CD4-positive, alpha-beta T cell treated with Interleukin-10 for 1 hour (primary cell): ENCODE measurements around the gene UAP1L1.

Source experiments
- DNase-seq: peaks from one replicate; pipeline ENCODE4 v3.0.0-alpha.2; 2020

UAP1L1 gene

GRCh38 chr9:137103206-137103999, 26.1 kb downstream of the UAP1L1 start:
- DNase-seq = no peak

DNA sequence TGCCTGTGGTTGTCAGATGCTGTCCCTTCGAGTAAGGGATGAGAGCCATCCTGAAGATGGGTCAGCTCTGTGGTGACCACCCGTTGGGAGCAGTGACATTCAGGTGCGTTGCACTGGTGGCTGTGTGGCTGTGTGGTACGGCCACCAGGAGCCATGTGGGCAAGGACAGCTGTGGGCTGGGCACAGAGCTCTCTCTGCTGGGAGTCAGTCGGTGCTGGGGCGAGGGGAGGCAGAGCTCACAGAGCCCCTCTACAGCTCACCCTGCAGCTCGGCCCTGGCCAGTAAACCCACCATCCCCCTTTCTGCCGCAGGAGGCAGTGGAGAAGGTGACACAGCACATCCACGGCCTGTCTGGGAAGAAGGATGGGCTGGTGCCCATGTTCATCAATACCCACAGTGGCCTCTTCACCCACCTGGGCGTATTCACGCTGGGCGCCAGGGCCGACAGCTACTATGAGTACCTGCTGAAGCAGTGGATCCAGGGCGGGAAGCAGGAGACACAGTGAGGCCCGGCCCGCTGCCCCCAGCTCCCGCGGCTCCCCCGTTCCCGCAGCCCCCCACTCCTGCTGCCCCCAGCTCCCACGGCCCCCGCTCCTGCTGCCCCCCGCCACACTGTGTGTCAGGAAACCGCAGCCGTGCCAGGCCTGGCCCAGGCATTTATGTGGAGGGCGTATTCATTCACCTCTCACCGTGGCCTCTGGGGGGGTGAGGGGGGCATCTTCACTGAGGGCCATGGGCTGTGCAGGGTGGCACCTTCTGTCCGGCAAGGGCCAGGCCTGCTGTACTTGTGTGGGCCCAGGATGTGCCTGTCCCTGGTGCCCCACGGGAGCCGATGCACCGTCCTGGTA, 28.7 kb downstream of the UAP1L1 start:
- no peak for DNase-seq

GRCh38 chr9:137106662-137107250, 29.4 kb downstream of the UAP1L1 start:
- DNase-seq = no peak

DNA sequence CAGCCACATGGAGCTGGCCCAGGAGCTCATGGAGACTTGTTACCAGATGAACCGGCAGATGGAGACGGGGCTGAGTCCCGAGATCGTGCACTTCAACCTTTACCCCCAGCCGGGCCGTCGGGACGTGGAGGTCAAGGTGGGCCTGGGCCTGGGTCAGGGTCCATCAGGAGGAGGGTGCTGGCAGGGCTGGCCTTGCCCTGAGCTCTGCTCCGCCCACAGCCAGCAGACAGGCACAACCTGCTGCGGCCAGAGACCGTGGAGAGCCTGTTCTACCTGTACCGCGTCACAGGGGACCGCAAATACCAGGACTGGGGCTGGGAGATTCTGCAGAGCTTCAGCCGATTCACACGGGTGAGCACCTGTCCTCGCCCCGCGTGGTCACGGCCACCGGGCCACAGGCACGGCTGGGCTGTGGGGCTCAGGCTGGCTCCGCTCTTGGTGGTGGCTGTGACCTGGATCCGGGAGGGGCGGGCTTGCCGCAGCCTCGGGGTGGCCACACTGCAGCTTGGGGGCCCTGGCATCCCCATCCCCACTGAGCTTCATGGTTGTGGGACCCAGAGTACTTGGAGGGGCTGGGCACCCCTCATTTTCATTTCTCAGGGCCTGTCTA, 30.1 kb downstream of the UAP1L1 start:
- DNase-seq = no peak

GRCh38 chr9:137107982-137108381, 30.7 kb downstream of the UAP1L1 start:
- no peak for DNase-seq

DNA sequence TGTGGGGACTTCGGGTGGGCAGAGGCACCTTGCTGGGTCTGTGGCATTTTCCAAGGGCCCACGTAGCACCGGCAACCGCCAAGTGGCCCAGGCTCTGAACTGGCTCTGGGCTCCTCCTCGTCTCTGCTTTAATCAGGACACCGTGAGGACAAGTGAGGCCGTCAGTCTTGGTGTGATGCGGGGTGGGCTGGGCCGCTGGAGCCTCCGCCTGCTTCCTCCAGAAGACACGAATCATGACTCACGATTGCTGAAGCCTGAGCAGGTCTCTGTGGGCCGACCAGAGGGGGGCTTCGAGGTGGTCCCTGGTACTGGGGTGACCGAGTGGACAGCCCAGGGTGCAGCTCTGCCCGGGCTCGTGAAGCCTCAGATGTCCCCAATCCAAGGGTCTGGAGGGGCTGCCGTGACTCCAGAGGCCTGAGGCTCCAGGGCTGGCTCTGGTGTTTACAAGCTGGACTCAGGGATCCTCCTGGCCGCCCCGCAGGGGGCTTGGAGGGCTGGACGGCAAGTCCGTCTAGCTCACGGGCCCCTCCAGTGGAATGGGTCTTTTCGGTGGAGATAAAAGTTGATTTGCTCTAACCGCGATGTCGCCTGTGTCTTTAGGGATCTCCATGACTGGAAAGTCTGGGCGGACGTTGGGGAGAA, 31.4 kb downstream of the UAP1L1 start:
- DNase-seq = no peak

GRCh38 chr9:137109250-137110146, 32.2 kb downstream of the UAP1L1 start:
- no peak for DNase-seq

- no peak for DNase-seq
These were observed 33.0 kb downstream of the UAP1L1 start for GRCh38 chr9:137110147-137110910.

DNA sequence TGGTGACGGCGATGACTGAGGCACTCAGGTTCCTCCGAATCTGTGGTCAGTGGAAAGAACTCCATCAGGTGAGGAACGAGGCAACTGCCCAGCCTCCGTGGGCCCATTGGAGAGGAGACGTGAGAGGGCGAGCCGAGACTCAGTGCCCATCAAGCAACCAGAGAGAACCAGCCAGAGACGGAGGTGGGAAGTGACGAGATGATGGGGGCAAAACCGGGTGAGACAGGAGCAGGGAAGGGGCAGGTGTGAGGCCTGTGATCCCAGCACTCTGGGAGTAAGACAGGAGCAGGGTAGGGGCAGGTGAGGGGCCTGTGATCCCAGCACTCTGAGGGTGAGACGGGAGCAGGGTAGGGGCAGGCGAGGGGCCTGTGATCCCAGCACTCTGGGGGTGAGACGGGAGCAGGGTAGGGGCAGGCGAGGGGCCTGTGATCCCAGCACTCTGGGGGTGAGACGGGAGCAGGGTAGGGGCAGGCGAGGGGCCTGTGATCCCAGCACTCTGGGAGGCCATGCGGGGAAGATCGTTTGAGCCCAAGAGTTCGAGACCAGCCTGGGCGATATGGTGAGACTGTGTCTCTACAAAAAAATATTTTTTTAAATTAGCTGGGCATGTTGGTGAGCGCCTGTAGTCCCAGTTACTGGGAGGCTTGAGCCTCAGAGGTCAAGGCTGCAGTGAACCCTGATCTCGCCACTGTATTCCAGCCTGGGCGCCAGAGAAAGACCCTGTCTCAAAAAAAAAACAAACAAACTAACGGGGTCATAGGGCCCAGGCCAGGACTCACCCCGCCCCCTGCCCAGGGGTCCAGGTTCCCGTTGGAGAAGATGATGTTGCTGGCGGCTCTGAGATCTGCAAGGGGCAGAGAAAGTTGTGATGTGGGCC, 33.8 kb downstream of the UAP1L1 start:
- no peak for DNase-seq

DNA sequence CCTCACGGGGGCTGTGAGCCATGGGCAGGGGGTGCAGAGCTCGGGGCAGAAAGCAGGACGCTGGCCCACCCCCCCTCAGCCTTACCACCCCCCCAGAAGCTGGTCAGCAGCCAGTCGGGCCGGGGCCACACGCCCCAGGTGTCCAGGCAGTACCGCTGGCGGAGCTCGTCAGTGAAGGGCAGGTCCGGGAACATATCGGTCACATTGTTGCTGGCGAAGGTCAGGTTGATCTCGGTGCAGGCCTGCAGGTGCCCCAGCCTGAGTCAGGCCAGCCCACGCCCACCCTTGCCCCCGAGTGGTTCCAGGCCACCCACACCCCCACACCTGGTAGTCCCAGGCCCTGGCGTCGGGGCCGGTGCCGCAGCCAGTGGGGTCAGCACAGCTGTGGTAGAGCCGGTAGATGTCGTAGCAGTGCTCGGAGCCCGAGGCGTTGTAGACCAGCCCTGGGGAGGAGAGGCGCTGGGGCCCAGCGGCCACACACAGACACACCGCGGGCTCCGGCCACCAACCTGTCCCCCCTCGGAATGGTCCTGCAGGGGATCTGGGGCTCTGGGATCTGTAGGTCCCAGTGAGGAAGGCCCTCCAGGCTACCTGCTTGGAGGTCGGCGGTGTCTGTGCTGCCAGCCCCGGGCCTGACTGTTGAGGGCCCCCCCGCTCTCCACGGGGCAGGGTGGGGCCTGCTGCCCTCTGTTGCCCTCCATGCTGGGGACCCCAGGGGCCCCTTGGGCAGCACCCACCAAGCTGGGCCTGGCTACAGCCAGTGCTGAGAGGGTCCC, 34.7 kb downstream of the UAP1L1 start:
- no peak for DNase-seq

GRCh38 chr9:137112564-137113384, 35.5 kb downstream of the UAP1L1 start:
- DNase-seq = no peak

DNA sequence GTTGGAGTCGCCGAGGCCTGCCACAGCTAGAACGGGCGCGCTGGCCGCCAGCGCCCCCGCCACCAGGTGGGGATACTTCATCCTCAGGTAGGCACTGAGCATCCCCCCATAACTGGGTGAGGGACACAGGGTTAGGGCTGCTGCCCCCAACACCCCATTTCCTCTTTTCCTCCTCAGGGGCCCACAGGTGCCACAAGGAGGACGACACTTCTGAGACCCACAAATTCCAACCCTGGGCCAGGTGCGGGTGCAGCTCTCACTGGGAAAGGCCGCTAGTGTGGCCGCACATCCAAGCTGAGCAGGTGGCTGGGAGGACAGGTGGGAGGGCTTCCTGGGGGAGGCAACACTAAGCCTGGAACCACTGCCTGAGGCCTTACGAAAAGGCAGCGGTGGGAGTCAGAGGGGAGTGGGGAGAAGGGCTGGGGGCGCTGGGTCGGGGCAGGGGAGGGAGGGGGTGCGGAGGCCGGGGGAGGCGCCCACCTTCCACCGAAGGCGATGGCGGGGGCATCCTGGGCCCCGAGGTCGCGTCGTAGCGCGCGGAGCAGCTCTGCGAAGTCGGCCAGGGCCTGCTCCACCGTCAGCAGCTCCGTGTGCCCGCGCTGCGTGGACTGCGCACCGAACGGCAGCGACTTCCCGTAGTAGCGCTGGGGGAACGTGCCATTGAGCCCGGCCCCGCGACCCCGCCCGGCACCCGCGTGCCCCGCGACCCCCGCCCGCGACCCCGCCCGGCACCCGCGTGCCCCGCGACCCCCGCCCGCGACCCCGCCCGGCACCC, 36.3 kb downstream of the UAP1L1 start:
- DNase-seq = peak; percentile 36

DNA sequence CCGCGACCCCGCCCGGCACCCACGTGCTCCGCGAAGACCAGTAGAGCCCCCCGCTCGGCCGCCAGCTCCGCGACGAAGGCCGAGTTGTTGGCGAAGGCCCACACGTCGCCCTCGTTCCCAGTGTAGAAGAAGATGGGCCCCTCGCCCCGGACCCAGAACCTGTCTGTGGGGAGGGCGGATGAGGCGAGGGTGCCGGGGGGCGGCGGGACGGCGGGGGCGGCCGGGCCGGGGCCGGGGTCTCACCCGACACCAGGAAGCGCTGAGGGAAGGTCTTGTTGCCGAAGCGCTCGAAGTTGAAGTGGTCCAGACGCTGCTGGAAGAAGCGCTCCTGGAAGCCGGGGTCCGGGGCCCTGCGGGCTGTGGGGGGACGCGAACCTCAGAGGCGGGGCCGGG, 36.9 kb downstream of the UAP1L1 start:
- DNase-seq = no peak

- DNase-seq = peak; percentile 80
These were observed 37.5 kb downstream of the UAP1L1 start, which contains the start of gene DPP7 for GRCh38 chr9:137114613-137115393. Gene DPP7 (minus strand): TSS chr9:137114733. CDS start chr9:137114713, 20 bp downstream.

DNA sequence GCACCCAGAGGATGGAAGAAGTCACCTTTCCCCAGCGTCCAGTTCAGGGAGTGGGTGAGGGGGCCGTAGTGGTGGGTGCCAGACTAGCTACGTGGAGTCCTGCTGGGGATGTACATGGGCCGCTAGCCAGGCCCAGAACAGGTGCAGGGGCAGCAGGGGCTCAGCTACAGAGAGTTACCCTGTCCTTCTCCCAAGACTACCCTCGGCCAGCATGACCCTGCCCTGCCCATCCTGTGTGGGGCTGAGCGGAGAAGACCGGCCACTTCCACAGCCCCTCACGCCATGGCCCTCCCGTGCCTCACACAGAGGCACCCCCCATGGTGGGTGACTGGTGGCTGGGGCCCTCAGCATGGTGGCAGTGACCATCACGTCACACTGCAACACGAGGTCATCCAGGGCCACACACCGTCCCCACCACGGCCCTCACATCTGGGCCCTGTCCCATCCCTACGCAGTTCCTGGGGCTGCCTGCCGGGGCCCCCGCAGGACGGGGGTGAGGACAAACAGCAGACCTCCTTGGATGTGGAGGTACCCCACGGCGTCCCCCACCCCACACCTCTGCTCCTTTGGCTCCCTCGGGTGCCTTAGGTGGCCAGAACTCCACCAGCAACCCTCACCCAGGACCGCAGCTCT, 38.2 kb downstream of the UAP1L1 start:
- no peak for DNase-seq

GRCh38 chr9:137116027-137116507, 38.8 kb downstream of the UAP1L1 start:
- DNase-seq = no peak
